Vagina (tissue), 2 donors: Measurements from ENCODE around the gene CHRM4.
"Not testable (repeated sequence)": the region's sequence is repeated elsewhere in the genome, so short reads cannot be mapped to it uniquely, and the experiment has no call there.

Experiments
- POLR2AphosphoS5 ChIP-seq, 2 donors: sonication (generic); formaldehyde crosslinking; IDR thresholded peaks; one replicate each; pipeline ENCODE4 v1.9.0; 2017; ENCODE audit warnings: antibody characterized with exemption in 2 of 2, mild to moderate bottlenecking in 2 of 2, low read depth in 1 of 2; ENCODE audit not compliant: insufficient read depth in 1 of 2
- TF ChIP-seq, protein P1 (sequence below), 3 experiments: fragments of 450-650 bp in 2 of 3; fragments of 200-600 bp in 1 of 3; sonication (generic) in 1 of 3; IDR thresholded peaks; one replicate each; pipeline ENCODE4 v1.5.1; 2017 to 2019; ENCODE audit warnings: antibody characterized with exemption in 3 of 3, mild to moderate bottlenecking in 2 of 3, moderate library complexity in 2 of 3

- TF ChIP-seq, protein P1, sequence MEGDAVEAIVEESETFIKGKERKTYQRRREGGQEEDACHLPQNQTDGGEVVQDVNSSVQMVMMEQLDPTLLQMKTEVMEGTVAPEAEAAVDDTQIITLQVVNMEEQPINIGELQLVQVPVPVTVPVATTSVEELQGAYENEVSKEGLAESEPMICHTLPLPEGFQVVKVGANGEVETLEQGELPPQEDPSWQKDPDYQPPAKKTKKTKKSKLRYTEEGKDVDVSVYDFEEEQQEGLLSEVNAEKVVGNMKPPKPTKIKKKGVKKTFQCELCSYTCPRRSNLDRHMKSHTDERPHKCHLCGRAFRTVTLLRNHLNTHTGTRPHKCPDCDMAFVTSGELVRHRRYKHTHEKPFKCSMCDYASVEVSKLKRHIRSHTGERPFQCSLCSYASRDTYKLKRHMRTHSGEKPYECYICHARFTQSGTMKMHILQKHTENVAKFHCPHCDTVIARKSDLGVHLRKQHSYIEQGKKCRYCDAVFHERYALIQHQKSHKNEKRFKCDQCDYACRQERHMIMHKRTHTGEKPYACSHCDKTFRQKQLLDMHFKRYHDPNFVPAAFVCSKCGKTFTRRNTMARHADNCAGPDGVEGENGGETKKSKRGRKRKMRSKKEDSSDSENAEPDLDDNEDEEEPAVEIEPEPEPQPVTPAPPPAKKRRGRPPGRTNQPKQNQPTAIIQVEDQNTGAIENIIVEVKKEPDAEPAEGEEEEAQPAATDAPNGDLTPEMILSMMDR (IDR thresholded peaks at IDR 0.05): not testable (repeated sequence)
- not testable (repeated sequence) for TF ChIP-seq POLR2AphosphoS5 (IDR thresholded peaks at IDR 0.05; ENCODE audit: insufficient read depth in 1 of 2, low read depth in 1 of 2)
Measured at GRCh38 chr11:46372501-46372900, 19.1 kb downstream of the CHRM4 start.
